D721Med (cell line): ENCODE measurements around the gene P2RX3.
"Not testable (repeated sequence)": the region's sequence is repeated elsewhere in the genome, so short reads cannot be mapped to it uniquely, and the experiment has no call there.

ENCODE experiments used
- DNase-seq: peaks from one replicate; pipeline ENCODE4 v3.0.0; 2011; ENCODE audit warnings: low spot score; ENCODE audit not compliant: insufficient read length
- FAIRE-seq: peaks from 2 replicates; lab custom pipeline; 2011; peaks lifted over from hg19 to GRCh38; lab: Jason Lieb, UNC
- TF ChIP-seq, protein P1 (sequence below): IDR thresholded peaks from 2 replicates; pipeline ENCODE4 v1.5.1; 2012; ENCODE audit warnings: mild to moderate bottlenecking, control low read depth; ENCODE audit not compliant: insufficient read depth; ENCODE audit errors: missing control alignments

The P2RX3 gene

DNA sequence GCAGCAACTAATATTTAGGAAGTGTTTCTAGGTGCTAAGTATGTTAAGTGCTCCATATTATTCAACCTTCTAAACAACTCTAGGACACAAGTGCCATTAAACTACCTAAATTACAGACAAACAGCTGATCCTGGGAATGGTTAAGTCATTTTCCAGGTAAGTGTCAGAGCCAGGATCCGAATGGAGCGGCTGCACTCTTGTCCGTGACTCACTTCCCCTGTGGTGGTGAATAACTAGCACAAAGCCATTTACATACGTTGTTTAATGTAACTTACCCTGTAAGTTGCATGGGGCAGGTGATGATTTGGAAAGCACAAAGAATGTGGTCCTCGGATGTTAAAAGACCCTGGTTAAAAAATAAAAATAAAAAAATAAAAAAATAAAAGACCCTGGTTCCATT lies 61.1 kb downstream of the P2RX3 start:
- TF ChIP-seq, protein P1, sequence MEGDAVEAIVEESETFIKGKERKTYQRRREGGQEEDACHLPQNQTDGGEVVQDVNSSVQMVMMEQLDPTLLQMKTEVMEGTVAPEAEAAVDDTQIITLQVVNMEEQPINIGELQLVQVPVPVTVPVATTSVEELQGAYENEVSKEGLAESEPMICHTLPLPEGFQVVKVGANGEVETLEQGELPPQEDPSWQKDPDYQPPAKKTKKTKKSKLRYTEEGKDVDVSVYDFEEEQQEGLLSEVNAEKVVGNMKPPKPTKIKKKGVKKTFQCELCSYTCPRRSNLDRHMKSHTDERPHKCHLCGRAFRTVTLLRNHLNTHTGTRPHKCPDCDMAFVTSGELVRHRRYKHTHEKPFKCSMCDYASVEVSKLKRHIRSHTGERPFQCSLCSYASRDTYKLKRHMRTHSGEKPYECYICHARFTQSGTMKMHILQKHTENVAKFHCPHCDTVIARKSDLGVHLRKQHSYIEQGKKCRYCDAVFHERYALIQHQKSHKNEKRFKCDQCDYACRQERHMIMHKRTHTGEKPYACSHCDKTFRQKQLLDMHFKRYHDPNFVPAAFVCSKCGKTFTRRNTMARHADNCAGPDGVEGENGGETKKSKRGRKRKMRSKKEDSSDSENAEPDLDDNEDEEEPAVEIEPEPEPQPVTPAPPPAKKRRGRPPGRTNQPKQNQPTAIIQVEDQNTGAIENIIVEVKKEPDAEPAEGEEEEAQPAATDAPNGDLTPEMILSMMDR = no peak
- FAIRE-seq (no peak), DNase-seq (no peak)

DNA sequence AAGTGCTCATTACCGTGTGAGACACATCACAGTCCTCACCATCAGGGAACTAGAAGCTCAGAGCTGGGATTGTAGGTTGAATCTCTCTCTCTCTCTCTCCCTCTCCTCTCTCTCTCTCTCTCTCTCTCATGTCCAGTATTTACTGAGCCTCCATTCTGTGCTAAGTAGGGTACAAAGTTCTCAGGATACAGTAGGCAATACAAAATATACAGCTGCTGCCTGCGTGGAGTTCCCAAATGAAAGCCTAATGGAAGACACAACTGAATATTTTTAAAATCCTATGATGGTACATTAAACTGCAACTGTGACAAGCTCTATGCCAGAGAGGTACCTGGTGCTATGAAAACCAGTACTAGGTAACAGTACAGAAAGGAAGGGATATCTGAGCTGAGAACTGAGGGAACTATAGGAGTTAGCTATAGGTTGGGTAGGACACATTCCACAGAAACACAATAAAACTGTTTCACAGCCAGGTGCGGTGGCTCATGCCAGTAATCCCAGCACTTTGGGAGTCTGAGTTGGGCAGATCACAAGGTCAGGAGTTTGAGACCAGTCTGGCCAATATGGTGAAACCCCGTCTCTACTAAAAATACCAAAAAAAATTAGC lies 61.9 kb downstream of the P2RX3 start:
- no peak for FAIRE-seq
- DNase-seq = no peak
- TF ChIP-seq, protein P1 = no peak

DNA sequence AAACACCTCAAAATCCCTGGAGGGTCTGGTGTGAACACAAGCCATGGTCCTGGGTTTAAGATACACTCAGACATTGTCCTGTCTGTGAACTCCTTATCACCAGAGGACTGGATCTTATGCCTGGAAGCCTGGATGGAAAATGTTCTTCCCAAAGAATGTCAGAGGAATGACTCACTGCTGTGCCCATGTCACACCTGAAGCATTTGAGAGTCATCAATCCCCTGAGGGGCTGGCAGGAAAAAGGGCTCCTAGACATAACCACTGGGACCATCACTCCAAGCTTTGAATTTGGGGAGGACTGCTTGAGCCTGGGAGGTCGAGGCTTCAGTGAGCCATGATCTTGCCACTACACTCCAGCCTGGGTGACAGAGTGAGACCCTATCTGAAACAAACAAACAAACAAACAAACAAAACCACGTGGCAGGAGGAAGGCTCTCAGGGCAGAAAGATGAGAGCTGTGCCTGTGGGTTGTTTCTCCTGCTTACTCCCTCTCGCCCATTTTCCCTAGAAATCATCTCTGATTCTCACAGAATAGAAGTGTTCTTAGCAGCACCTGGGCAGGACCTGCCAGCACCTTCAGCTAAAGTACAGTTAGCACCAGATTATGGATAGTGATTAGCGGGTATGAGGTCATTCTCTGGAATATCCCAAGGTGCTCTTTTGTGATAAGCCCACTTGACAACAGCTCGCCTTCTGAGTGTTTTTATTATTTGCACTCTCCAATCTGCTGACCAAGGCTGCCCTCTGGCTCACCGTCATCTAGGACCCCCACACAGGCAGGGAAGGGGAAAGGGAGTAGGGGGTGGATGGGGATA lies 64.2 kb downstream of the P2RX3 start:
- FAIRE-seq (no peak), DNase-seq (no peak)
- TF ChIP-seq, protein P1 = no peak

DNA sequence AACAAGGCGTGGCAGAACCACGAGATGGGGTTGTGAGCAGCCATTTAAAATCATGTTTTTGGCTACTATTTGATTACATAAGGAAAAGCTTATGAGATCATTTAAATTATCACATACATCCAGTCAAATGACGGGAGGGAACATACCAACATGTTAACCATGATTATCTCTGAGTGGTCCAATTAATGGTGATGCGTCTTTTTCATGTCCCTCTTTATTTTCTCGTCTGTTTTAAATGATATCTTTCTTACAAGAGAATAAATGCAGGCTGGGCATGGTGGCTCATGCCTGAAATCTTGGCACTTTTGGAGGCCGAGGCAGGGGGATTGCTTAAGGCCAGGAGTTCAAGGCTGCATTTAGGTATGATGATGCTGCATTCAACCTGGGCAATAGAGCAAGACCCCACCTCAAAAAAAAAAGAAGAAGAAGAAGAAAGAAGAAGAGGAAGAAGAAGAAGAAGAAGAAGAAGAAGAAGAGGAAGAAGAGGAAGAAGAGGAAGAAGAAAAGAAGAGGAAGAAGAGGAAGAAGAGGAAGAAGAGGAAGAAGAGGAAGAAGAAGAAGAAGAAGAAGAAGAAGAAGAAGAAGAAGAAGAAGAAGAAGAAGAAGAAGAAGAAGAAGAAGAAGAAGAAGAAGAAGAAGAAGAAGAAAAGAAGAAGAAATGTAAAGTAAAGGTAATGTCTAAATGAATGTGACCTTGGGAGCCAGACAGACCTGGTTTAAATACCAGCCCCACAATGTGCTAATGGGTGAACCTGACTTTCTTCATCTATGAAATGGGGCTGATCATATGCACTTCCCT lies 65.0 kb downstream of the P2RX3 start:
- not testable (repeated sequence) for DNase-seq, FAIRE-seq

DNA sequence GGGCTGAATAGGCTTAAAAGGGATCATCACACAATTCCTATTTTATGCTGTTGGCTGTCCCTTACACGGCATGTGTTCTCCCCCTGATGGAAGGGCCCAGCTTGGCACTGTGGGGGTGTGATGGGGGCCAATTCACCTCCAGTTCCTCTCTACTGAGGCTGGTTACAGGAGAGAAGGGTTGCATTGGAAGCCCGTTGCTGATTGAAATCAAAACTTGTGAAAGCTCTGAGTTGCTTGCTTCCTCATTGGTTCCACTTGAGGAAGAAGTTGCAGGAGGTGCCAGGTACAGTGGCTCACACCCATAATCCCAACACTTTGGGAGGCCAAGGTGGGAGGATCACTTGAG lies 65.6 kb downstream of the P2RX3 start:
- TF ChIP-seq, protein P1 = no peak
- no peak for FAIRE-seq

DNA sequence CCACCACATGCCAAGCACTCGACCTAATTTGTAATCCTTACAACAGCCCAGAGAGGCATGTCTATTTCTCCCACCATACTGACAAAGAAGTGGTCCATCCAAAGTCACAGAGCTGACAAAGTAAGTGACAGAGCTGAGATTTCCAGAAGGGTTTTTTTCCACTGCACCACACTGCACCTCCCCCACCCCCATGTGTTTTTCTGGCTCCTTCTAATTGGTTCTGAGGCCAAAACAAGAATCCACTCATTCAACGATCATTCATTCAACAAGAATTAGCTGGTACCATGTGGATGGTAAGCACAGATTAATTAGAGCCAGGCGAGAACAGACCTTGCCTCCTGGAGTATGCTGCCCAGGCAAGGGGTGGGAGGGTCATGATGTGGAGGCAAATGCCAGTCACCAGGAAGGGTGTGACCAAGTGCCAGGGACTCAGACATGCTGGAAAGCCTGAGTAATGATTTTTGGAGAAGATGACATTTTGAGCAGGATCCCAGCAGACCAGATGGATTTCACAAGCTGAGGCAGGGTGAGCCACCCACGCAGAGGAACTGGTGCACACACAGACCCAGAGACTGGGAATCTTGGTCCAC lies 67.2 kb downstream of the P2RX3 start:
- TF ChIP-seq, protein P1 = no peak
- DNase-seq (no peak), FAIRE-seq (no peak)

More for the DNA sequence above, 65.6 kb downstream of the P2RX3 start:
- no peak for DNase-seq

DNA sequence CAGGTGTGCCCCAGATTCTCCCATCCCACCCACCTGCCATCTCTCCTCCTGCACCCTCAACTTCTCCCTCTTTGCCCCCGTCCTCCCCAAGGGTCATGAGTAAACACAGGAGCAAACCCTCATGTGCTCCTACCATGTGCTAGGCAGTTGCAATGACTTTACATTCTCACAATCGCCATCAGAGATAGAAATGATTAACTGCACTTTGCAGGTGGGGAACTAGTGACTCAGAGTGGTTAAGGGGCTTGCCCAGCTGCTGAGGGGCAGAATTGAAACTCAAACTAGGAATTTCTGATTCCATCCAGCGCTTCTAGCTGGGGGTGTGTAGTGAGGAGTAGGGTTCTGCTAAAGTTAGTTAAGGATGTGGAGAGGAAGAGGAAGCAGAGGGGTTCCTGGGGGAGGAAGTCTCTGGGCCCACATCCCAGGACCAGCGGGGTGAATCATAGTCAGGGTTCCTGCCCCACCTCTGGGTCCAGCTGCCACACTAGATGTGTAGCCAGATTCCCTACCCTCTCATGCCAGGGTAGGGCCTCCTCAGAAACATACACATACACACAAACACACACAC lies 68.3 kb downstream of the P2RX3 start:
- TF ChIP-seq, protein P1 = no peak
- FAIRE-seq = no peak
- DNase-seq = no peak
